ENCODE results near the gene HNRNPA1. TPM values are rescaled to one million over a fixed set of nuclear protein-coding genes. Genes with fewer than 3 reads are reported as not detected.

HNRNPA1 gene
- total and polyA plus RNA-seq, 9 of the 15 experiments (the other 6 are each of a cell fraction or from before 2014, with no cell fraction given) = 1,166 to 2,703 (median 1,815) TPM

DNA sequence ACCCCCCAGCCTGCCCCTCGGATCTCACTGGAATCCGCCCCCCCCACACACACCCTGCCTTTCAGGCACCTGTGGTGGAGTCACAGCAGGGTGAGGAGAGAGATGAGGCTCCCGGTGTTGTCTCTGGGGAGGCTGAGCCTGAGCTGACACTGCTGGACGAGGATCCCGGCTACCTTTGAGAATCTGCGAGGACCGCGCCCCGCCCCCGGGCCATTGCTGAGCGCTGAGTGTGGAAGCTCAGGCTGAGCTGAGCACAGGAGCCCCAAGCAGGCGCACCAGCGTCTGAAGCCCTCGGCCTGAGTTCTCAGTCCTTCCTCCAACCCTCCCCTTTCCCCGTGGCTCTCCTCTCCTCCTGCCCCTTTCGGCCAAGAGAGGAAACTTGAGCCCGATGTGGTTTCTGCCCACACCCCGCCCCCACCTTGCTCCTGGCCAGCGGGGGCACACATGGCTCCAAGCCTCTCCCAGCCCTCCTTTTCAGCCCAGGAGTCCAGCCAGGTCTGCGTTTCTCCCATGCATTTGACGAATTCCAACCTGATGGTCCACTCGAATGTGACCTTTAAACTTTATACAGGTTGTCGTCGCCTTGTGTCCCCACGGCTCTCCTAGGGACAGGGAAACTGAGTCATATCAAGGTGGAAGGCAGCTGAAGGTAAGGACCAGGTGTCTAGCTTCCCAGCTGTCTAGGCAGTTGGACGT is 20.4 kb downstream of the HNRNPA1 start, which contains the start of gene NFE2 (continued):
- TF ChIP-seq RBBP5 (IDR thresholded peaks at IDR 0.05; ENCODE audit: borderline replicate concordance, insufficient read depth, low read length, poor library complexity, severe bottlenecking) = peak; percentile 58
- no peak for TF ChIP-seq CHD4 (IDR thresholded peaks at IDR 0.05; ENCODE audit: insufficient read depth, insufficient replicate concordance, low read depth, low read length, poor library complexity, severe bottlenecking)
- TF ChIP-seq, protein P1, sequence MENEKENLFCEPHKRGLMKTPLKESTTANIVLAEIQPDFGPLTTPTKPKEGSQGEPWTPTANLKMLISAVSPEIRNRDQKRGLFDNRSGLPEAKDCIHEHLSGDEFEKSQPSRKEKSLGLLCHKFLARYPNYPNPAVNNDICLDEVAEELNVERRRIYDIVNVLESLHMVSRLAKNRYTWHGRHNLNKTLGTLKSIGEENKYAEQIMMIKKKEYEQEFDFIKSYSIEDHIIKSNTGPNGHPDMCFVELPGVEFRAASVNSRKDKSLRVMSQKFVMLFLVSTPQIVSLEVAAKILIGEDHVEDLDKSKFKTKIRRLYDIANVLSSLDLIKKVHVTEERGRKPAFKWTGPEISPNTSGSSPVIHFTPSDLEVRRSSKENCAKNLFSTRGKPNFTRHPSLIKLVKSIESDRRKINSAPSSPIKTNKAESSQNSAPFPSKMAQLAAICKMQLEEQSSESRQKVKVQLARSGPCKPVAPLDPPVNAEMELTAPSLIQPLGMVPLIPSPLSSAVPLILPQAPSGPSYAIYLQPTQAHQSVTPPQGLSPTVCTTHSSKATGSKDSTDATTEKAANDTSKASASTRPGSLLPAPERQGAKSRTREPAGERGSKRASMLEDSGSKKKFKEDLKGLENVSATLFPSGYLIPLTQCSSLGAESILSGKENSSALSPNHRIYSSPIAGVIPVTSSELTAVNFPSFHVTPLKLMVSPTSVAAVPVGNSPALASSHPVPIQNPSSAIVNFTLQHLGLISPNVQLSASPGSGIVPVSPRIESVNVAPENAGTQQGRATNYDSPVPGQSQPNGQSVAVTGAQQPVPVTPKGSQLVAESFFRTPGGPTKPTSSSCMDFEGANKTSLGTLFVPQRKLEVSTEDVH (IDR thresholded peaks at IDR 0.05; ENCODE audit: low read depth, partially characterized antibody) = no peak
- TF ChIP-seq DNMT1 (IDR thresholded peaks at IDR 0.05) = no peak
- TF ChIP-seq ZNF449 (CRISPR knock-in tag; IDR thresholded peaks at IDR 0.05) = no peak
- no peak for TF ChIP-seq ZNF384 (IDR thresholded peaks at IDR 0.05; ENCODE audit: low read depth, low read length)
- TF ChIP-seq BHLHE40 (IDR thresholded peaks at IDR 0.05; ENCODE audit: low read length) = no peak; the same call in 1 of the 2 replicates
- TF ChIP-seq EP300 (IDR thresholded peaks at IDR 0.05; ENCODE audit: low read length) = 0 out of 2 replicates have a peak, but pooled peaks have one; percentile 18
- TF ChIP-seq, protein P2, sequence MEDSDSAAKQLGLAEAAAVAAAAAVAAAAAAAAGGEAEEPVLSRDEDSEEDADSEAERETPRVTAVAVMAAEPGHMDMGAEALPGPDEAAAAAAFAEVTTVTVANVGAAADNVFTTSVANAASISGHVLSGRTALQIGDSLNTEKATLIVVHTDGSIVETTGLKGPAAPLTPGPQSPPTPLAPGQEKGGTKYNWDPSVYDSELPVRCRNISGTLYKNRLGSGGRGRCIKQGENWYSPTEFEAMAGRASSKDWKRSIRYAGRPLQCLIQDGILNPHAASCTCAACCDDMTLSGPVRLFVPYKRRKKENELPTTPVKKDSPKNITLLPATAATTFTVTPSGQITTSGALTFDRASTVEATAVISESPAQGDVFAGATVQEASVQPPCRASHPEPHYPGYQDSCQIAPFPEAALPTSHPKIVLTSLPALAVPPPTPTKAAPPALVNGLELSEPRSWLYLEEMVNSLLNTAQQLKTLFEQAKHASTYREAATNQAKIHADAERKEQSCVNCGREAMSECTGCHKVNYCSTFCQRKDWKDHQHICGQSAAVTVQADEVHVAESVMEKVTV (CRISPR knock-in tag; IDR thresholded peaks at IDR 0.05) = no peak
- no peak for TF ChIP-seq ZNF146 (CRISPR knock-in tag; IDR thresholded peaks at IDR 0.05; ENCODE audit: unreplicated experiment)
- no peak for TF ChIP-seq TFAM (CRISPR knock-in tag; conservative IDR thresholded peaks at IDR 0.05)
- peak; percentile 75 for TF ChIP-seq HMGN3 (IDR thresholded peaks at IDR 0.05; ENCODE audit: borderline replicate concordance, extremely low read depth, insufficient read length, low read depth, low read length)
- TF ChIP-seq, protein P3, sequence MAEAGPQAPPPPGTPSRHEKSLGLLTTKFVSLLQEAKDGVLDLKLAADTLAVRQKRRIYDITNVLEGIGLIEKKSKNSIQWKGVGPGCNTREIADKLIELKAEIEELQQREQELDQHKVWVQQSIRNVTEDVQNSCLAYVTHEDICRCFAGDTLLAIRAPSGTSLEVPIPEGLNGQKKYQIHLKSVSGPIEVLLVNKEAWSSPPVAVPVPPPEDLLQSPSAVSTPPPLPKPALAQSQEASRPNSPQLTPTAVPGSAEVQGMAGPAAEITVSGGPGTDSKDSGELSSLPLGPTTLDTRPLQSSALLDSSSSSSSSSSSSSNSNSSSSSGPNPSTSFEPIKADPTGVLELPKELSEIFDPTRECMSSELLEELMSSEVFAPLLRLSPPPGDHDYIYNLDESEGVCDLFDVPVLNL (CRISPR knock-in tag; IDR thresholded peaks at IDR 0.05; ENCODE audit: low read depth) = no peak
- TF ChIP-seq MAFK (IDR thresholded peaks at IDR 0.05; ENCODE audit: low read length) = no peak
- 0 out of 2 replicates have a peak, but pooled peaks have one; percentile 63 for TF ChIP-seq ETS1 (conservative IDR thresholded peaks at IDR 0.05; ENCODE audit: control insufficient read depth, low read depth, low read length)
- no peak for TF ChIP-seq ZNF311 (CRISPR knock-in tag; IDR thresholded peaks at IDR 0.05)
- TF ChIP-seq NR4A1 (CRISPR knock-in tag; IDR thresholded peaks at IDR 0.05) = no peak
- TF ChIP-seq NR4A1 (tag; IDR thresholded peaks at IDR 0.05) = peak; percentile 72; the same call in 1 of the 2 replicates
- peak; percentile 17 for TF ChIP-seq NEUROD1 (IDR thresholded peaks at IDR 0.05; ENCODE audit: borderline replicate concordance, low read depth, low read length, partially characterized antibody)

Data from K562 (cell line).